T-helper 9 cell (primary cell): Measurements from ENCODE around the gene GNAQ.
"Not testable (repeated sequence)": the region's sequence is repeated elsewhere in the genome, so short reads cannot be mapped to it uniquely, and the experiment has no call there.

Experiments
- DNase-seq: peaks from one replicate; pipeline ENCODE4 v3.0.0-alpha.2; 2020

The GNAQ gene

DNA sequence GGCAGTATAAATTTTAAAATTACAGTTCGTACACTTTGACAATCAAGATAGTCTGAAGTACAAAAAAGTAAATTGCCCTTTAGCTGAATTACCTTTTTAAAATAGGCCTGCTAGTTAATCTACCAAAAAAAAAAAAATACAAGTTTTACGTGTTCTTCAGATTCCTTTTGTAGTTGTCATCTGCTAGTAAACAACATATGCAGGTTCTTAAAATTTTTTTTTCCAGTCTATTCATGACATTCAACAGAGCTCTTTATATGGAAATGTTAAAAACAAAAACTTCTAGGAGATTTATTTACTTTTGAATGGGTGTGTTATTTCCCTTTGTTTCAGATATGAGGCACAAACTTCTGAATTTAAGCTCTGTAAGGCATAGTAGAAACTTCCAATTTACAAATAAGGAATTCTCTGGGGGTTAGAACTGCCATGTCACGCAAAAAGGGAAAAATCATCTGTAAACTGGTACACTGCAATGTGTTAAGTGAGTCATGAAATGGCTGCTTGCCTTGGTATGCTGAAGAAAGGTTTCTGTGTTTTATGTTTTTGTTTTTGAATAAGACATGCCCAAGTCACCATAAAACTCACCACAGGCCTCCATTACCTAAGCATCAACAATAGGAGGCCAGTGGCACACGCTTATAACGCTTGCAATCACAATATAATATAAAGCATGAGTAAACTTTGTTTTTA is 313.9 kb downstream of the GNAQ start:
- DNase-seq, result not testable (repeated sequence)

DNA sequence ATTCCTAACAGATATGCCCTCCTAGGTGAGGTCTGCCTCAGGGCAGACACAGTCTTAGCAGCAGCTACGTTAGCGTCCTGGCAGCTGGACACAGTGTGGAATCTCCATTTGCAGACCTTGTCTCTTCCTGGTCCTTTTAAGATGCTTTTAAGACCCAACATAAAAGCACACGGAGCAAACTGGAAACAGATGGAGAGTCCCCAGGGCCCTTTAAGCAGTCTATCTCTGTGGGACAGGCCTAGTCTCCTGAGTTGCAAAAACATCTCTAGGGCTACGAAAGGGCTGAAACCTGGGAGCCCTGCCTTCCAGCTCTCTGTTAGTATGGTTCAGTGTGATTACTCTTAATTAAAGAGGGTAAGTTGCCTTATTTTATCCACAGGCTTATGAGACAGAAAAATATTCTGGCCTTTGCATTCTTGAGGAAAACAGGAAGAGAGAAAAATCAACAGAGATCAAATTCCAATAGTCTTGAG is 317.5 kb downstream of the GNAQ start:
- DNase-seq, result no peak

DNA sequence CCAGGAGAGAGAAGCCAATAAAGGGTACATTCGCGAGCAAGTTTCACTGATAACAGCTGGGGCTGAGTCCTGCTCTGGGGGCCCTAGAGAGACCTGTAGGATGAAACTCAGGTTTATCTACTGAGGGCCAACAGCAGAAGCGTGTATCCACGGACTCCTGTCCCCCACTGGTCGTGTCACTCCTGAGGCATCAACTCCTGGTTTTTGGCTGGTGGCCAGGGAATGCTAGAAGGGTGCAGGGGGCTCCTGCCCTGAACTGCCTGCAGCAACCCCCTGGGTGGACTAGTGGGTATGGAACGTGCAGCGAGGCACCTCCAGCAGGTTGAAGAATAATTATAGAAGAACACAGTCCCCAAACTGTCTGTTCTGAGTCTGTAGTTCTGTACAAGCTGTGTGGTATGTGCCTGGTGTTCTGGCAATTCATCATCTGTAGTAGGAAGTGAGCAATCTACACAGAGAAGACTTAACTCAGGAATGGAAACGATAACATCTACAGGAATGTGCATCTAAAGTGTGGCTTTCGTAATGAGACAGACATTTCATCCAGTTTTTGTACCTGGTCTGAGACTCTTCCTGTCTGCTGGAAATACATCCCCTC is 319.0 kb downstream of the GNAQ start:
- DNase-seq, result no peak

DNA sequence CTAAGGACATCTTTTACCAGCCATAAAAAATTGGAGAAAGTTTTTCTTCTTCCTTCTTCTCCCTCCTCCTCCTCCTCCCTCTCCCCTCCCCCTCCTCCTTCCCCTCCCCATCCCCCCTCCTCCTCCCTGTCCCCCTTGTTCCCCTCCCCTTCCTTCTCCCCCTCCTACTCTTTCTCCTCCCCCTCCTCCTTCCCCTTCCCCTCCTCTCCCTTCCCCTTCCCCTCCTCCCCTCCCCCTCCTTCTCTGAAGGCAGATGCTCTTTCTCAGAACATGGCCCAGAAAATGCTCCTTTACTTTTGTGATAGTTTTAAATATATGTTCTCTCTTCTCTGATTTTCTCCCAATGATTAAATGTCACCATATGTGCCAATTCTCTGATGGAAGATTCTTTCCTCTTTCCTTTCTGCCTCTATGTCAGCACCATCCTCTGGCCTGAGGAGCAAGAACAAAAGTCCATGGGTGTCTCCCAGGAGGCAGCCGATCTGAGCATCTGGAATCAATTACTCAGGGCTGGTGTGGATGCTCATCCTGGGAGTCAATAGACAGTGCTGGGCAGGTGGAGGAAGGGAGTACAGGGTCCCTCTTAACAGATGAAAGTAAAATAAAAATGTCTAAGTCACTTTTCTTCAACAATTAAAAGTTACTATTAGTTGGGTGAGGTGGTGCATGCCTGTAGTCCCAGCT is 320.5 kb downstream of the GNAQ start:
- DNase-seq, result no peak

DNA sequence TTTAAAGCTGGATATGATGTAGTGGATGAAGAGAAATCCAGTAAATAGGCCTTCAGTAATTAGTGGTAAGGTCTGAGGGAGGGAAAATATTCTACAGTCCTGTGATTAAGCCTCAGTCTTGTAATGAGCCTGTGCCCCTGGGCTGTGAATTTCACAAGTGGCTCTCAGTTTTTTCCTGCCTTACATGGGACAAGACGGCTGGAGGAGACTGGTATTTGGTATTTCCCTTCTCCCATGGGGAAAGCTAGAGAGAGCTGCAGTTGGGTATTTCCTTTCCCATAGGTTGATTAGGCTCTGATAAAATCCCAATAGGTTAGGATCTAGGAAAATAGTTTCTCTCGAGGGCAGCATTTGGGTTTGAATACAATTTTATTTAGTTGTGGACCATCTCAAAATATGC is 321.3 kb downstream of the GNAQ start:
- no peak for DNase-seq

DNA sequence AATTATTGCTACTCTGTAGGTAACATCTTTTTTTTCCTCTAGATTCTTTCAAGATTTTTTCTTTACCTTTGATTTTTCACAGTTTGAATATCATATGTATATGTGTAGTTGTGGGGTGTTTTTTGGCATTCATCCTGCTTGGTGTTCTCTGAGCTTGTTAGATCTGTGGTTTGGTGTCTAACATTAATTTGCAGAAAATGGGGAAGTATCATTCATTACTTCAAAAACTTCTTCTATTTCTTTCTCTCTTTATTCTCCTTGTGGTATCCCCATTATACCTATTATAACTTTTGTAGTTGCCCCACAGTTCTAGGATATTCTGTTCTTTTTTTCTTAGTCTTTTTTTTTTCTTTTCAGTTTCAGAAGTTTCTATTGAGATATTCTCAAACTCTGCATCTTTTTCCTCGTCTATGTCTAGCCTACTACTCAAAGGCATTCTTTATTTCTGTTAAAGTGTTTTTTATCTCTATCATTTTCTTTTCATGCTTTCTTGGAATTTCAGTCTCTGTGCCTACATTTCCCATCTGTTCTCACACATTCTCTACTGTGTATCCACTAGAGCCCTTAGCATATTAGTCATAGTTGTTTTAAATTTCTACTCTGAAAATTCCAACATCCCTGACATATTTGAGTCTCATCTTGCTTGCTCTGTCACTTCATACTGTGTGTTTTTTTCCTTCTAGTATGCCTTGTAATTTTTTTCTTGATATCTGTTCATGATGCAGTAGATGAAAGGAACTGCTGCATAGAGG is 323.4 kb downstream of the GNAQ start:
- no peak for DNase-seq

DNA sequence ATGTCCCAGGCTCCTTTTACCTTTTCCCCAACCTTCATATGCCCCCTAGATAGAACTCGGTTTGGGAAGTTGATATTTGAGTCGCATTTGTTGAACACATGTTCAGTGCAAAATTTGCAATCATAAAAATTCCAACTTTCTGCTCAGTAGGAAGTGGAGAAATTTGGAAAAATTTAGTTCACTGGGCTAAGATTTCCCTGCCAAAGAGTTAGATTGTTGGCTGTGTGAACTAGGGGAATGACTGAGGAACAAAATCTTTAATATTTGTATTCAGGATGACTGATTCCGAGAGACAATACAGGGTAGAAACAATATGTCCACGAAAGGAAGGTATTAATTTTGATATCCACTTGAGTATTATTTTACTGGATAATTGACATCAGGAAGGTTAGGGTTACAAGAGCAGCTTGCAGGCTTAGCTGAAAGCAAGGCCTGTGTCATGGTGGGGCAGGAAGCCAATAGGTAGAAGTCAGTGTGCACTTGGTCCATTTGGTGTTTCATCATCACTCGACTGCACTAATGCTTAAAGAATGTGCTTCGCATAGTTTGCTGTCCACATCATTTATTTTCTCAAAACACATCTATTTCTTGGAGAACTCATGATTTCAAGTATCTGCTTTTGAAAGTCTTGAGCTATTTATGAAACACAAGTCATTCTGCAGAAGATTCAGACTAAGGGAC is 324.1 kb downstream of the GNAQ start:
- DNase-seq, result no peak

DNA sequence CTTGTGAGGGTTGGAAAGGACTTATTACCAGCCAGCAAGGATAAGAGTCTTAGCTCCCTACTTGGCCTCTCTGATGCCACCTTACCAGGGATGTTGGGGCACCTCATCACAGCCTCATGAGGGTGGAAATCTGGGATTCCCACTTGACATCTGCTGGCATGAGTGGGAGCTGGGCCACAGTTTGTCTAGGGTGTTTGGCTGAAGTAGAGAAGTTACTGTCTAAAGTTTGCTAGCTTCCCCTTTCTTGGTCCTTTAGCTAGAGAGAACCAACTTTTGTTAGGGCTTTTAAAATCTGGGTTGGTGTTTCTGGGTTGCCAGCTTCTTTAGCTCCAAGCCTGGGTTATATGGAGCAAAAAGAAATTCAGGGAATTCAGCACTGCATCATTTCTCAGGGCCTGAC is 326.0 kb downstream of the GNAQ start:
- no peak for DNase-seq

DNA sequence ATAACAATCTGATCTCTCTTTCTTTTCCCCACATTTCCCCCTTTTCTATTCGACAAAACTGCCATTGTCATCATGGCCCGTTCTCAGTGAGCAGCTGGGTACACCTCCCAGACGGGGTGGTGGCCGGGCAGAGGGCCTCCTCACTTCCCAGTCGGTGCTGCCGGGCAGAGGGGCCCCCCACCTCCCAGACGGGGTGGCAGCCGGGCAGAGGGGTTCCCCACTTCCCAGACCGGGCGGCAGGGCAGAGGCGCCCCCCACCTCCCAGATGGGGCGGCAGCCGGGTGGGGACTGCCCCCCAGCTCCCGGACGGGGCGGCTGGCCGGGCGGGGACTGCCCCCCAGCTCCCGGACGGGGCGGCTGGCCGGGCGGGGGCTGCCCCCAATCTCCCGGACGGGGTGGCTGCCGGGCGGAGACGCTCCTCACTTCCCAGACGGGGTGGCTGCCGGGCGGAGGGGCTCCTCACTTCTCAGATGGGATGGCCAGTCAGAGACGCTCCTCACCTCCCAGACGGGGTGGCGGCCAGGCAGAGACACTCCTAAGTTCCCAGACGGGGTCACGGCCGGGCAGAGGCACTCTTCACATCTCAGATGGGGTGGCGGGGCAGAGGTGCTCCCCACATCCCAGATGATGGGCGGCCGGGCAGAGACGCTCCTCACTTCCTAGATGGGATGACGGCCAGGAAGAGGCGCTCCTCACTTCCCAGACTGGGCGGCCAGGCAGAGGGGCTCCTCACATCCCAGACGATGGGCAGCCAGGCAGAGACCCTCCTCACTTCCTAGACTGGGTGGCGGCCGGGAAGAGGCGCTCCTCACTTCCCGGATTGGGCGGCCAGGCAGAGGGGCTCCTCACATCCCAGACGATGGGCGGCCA is 328.9 kb downstream of the GNAQ start:
- DNase-seq, result not testable (repeated sequence)

DNA sequence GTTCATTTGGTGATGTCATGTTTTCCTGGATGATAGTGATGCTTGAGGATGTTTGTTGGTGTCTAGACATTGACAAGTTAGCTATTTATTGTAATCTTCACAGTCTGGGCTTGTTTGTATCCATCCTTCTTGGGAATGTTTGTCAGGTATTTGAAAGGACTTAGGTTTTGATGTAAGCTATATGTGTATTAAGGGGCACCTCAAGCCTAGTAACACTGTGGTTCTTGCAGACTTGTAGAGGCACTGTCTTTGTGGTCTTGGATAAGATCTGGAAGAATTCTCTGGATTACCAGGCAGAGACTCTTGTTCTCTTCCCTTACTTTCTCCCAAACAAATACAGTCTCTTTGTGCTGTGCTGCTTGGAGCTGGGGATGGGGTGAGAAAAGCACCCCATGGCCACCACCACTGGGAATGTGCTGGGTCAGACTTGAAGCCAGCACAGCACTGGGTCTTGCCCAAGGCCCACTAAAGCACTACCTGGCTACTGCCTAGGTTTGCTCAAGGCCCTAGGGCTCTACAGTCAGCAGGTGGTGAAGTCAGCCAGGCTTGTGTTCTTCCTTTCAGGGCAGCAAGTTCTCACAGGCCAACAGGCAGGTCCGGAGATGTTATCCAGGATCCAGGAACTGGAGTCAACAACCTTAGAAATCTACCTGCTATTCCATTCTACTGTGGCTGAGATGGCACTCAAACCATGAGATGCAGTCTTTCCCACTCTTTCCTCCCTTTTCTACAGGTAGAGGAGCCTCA is 334.2 kb downstream of the GNAQ start:
- DNase-seq, result no peak

DNA sequence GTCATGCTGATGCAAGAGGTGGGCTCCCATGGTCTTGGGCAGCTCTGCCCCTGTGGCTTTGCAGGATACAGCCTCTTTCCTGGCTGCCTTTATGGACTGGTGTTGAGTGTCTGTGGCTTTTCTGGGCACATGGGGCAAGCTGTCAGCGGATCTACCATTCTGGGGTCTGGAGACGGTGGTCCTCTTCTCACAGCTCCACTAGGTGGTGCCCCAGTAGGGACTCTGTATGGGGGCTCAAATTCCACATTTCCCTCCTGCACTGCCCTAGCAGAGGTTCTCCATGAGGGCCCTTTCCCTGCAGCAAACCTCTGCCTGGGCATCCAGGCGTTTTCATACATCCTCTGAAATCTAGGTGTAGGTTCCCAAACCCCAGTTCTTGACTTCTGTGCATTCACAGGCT is 340.9 kb downstream of the GNAQ start:
- DNase-seq, result not testable (repeated sequence)

DNA sequence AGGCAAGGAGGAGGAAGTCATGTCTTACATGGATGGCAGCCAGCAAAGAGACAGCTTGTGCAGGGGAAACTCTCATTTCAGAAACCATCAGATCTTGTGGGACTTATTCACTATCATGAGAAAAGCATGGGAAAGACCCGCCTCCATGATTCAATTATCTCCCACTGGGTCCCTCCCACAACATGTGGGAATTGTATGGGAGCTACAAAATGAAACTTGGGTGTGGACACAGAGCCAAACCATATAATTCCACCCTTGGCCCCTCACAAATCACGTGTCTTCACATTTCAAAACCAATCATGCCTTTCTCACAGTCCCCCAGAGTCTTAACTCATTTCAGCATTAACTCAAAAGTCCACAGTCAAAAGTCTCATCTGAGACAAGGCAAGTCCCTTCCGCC is 341.5 kb downstream of the GNAQ start:
- DNase-seq, result not testable (repeated sequence)

DNA sequence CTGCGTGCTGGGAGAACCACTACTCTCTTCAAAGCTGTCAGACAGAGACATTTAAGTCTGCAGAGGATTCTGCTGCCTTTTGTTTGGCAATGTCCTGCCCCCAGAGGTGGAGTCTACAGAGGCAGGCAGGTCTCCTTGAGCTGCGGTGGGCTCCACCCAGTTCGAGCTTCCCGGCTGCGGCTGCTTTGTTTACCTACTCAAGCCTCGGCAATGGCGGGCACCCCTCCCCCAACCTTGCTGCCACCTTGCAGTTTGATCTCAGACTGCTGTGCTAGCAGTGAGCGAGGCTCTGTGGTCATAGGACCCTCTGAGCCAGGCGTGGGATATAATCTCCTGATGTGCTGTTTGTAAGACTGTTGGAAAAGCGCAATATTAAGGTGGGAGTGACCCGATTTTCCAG is 343.9 kb downstream of the GNAQ start:
- not testable (repeated sequence) for DNase-seq

DNA sequence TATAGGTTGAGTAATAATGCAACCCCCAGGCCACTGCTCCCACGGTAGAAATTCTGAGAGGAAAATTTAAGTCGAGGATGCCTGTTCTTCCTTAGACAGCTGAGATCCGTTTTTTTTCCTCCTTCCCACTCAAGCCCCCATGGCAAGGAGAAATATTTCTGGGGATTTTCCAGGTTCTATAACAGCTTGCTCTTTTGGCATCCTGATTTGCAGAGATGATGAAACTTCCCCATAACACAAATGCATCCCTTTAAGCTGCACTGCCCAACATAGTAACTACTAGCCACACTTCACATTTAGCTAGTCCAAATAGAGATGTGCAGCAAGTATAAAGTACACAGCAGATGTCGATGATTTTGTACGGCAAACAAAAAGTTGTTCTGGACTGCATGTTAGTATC is 351.0 kb downstream of the GNAQ start:
- DNase-seq, result no peak

DNA sequence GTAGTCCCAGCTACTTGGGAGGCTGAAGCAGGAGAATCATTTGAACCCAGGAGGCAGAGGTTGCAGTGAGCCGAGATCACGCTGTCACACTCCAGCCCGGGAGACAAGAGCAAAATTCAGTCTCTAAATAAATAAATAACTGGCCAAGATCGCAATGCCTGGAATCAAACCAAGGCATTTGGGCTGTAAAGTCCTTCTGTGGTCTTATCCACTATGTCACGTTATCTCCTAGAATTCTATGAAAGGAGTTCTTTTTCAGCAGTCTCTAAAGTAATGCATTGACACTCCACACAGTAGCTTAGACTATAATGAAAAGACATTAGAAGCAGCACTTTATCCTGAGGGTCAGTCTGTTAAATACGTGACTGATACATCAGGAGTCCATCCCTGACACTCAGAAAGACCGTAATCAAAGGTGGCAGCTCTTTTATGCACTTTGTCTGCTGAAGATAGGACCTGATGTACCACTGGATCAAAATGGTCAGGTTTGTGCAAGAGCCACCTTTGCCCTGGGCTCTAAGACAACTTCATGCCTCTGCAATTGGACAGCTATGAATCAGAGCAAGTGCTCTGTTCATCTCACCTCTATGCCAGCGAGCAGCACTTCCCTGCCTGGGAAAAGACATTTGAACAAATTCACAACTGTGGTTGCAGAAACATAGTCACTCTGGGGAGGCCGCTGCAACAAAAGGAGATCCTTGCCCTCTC is 351.8 kb downstream of the GNAQ start:
- DNase-seq, result no peak

DNA sequence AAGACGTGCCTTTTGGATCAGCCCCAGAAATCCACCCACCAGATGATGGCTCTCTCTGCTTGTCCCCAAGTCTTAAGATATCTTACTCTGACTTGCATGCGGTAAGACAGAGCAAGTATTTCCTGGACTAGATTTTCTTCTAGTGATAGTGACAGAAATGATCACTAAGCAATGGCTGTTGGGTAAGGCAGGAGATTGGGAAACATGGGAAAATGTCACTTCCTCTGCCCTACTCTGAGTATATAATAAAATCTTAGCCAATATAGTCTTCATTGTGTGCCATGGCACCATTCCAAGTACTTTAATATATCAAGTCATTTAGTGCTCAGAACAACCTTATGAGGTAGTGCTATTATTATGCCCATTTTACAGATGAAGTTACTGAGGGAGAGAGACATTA is 352.5 kb downstream of the GNAQ start:
- DNase-seq, result no peak

DNA sequence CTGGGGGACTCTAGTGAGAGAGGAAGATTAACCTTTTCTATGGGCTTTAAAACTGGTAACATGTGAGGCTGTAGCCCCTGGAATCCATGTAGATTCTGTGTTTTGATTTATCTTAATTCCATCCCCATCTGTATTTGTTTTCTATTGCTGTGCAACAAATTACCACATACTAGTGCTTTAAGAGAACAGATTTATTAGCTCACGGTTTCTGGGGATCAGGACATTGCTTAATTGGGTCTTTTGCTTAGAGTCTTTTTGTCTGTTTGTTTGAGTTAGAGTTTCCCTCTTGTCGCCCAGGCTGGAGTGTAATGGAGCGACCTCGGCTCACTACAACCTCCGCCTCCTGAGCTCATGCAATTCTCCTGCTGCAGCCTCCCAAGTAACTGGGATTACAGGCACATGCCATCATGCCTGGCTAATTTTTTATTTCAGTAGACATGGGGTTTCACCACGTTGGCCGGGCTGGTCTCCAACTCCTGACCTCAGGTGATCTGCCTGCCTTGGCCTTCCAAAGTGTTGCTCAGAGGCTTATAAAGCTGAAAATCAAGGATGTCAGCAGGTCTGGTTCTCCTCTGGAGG is 353.6 kb downstream of the GNAQ start:
- DNase-seq, result no peak

DNA sequence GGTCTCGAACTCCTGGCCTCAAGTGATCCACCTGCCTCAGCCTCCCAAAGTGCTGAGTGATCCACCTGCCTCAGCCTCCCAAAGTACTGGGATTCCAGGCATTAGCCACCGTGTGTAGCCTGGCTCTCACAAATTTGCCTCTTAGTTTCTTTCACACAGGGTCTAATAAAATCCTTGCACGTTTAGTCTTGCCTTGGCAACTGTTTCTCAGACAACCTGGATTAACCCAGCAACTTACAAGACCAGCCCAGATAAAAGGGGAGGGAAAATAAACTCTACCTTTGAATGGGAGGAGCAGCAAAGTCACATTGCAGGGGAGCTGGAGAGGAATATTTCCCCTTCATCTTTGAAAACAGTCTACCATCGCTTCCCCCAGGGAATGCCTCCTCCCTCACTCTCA is 354.2 kb downstream of the GNAQ start:
- no peak for DNase-seq

DNA sequence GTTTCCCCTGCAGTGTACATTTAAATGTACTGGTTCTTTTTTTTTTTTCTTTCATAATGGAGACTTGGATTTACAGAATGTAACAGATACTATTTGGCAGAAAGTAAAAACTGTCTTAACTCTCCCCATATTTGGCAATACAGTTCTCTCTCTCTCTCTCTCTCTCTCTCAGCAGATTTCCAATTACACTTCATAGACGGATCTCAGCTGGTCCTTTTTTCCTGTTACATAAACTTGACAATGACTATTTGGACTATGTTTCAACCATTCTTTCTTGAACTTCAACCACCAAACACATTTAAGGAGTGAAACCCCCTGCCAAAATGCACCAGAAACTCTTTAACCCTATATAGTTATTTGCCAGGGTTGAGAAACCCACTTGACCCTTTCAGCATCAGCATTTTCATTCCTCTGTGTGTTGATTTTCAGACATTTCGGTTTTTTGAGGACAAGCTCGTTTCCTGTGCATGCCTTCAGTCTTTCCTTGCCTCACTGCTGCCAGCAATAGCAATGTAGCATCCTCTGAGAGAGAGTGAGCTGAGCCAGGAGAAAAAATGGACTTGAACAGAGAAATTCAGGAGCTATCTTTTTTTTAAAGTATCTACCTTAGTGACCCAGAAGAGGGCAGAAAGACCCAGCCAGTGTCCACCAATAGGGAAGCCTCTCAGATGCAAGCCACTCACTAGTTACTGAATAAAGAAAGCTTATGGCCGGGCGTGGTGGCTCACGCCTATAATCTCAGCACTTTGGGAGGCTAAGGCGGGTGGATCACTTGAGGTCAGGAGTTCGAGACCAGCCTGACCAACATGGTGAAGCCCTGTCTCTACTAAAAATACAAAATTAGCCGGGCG is 357.4 kb downstream of the GNAQ start:
- DNase-seq, result no peak
